Measurements from ENCODE around the gene FAM13A.
"Not testable (repeated sequence)": the region's sequence is repeated elsewhere in the genome, so short reads cannot be mapped to it uniquely, and the experiment has no call there.

The FAM13A gene

DNA sequence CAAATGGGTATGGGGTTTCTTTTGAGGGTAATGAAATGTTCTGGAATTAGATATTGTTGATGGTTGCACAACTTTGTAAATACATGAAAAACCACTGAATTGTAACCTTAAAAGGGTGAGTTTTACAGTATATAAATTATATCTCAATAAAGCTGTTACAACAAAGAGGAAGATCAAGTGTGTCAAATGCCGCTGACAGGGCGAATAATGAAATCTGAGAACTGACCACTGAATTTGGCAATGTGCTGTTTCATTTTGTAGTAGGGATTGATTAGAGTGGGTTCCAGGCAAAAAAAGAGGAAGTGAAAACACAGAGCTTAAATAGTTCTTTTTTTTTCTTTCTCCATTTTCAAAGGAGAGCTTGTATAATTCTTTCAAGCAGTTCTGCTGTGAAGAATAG is 198.2 kb downstream of the FAM13A start:
- H3K4me3 ChIP-seq (ENCODE audit: low read depth in 1 of 2, low read length in 1 of 2) = peak overlapping the region; percentile 28 to 37
- no peaks in the 10 kb centered on the region for H3K36me3 ChIP-seq
- TF ChIP-seq, protein P1, sequence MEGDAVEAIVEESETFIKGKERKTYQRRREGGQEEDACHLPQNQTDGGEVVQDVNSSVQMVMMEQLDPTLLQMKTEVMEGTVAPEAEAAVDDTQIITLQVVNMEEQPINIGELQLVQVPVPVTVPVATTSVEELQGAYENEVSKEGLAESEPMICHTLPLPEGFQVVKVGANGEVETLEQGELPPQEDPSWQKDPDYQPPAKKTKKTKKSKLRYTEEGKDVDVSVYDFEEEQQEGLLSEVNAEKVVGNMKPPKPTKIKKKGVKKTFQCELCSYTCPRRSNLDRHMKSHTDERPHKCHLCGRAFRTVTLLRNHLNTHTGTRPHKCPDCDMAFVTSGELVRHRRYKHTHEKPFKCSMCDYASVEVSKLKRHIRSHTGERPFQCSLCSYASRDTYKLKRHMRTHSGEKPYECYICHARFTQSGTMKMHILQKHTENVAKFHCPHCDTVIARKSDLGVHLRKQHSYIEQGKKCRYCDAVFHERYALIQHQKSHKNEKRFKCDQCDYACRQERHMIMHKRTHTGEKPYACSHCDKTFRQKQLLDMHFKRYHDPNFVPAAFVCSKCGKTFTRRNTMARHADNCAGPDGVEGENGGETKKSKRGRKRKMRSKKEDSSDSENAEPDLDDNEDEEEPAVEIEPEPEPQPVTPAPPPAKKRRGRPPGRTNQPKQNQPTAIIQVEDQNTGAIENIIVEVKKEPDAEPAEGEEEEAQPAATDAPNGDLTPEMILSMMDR (IDR thresholded peaks at IDR 0.05) = no peak
- H3K4me1 ChIP-seq (ENCODE audit: control insufficient read depth in 1 of 2, insufficient read depth in 1 of 2, low read depth in 1 of 2, low read length in 1 of 2) = peaks cover 26 to 28% of the 10 kb centered on the region in 2 experiments
- no peaks in the 10 kb centered on the region for H3K9me3 ChIP-seq
- H3K27ac ChIP-seq = peak overlapping the region; percentile 80
- no peaks in the 10 kb centered on the region for H3K27me3 ChIP-seq

DNA sequence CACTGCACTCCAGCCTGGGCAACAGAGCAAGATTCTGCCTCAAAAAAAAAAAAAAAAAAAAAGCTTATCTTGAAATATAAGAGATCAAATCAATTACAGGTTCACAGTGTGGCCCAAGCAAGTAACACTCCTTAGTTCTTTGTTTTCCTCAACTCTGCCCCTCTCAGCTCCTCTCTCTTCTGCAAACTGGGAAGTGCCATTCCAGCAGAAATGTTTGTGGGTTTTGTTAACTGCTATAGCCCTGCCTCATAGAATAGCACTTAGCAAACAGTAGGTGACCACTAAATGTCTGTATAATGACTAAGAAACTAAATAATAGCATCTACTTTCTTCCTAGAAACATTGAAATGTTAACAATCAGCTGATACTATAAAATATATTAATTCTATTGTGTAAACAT is 199.4 kb downstream of the FAM13A start:
- no peaks in the 10 kb centered on the region for H3K9me3 ChIP-seq
- H3K36me3 ChIP-seq = no peaks in the 10 kb centered on the region
- TF ChIP-seq, protein P1 (IDR thresholded peaks at IDR 0.05) = no peak
- no peaks in the 10 kb centered on the region for H3K27me3 ChIP-seq
- H3K4me3 ChIP-seq (ENCODE audit: low read depth in 1 of 2, low read length in 1 of 2) = no peak overlapping the region
- H3K4me1 ChIP-seq (ENCODE audit: control insufficient read depth in 1 of 2, insufficient read depth in 1 of 2, low read depth in 1 of 2, low read length in 1 of 2) = peaks cover 26 to 28% of the 10 kb centered on the region in 2 experiments
- H3K27ac ChIP-seq = no peak overlapping the region

DNA sequence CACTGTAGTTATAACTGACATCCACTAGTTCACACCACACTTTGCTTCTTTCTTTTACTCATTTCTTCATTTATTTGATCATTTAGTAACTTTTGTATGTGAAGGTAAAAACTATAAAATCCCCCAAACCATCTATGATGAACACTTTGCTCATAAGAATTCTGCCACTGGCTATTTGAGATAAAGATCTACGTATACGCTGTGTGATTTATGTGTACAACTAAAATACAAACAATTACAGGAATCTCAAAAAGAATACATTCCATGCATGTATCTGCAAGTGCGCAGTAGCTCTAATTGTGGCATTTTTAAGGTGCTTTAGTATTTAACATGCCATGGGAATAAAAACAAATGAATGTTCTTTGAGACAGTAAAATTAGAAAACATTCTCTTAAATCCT is 202.5 kb downstream of the FAM13A start:
- TF ChIP-seq, protein P1 (IDR thresholded peaks at IDR 0.05) = no peak
- Histone ChIP-seq H3K27ac (no peak overlapping the region), H3K4me1 (ENCODE audit: control insufficient read depth in 1 of 2, insufficient read depth in 1 of 2, low read depth in 1 of 2, low read length in 1 of 2) (peaks cover 16 to 19% of the 10 kb centered on the region in 2 experiments), H3K4me3 (ENCODE audit: low read depth in 1 of 2, low read length in 1 of 2) (no peak overlapping the region), H3K36me3 (no peaks in the 10 kb centered on the region), H3K9me3 (no peaks in the 10 kb centered on the region), H3K27me3 (no peaks in the 10 kb centered on the region)

DNA sequence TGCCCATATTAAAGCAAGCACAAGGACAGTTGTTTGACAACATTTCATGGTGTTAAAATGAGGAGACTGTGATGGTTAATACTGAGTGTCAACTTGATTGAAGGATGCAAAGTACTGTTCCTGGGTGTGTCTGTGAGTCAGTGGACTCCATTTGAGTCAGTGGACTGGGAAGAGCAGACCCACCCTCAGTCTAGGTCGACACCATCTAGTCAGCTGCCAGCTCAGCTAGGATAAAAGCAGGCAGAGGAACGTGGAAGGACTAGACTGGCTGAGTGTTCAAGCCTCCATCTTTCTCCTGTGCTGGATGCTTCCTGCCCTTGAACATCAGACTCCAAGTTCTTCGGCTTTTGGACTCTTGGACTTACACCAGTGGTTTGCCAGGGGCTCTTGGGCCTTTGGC is 203.4 kb downstream of the FAM13A start:
- H3K27ac ChIP-seq; H3K9me3 ChIP-seq; H3K36me3 ChIP-seq; H3K27me3 ChIP-seq; H3K4me3 ChIP-seq (ENCODE audit: low read depth in 1 of 2, low read length in 1 of 2): not testable (repeated sequence)
- peaks cover 7 to 10% of the 10 kb centered on the region in 2 experiments for H3K4me1 ChIP-seq (ENCODE audit: control insufficient read depth in 1 of 2, insufficient read depth in 1 of 2, low read depth in 1 of 2, low read length in 1 of 2)

DNA sequence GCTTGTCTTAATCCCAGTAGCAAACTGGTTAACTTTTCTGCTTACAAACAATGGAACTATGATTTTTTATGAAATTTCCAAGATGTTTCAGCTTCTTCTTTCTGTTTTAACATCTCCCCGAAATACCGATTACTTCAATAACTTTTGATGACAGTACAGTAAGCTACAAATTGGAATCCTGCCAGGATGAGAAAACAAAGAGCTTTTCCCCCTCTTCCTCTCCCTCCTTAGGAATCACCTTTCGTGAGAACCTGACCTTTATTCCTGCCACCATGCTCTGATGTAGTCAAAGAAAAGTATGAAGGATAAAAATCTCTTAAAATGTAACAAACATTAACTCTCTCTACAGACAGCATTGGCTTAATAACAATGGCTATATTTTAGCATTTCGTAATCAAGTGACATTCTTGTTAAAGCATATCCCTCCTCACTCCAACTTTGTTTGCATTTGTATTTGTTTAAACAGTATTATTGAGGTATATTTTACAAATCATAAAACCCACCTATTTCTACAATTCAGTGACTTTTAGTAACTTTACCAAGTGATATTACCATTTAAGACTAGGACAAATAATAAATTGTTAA is 210.7 kb downstream of the FAM13A start:
- TF ChIP-seq, protein P1 (IDR thresholded peaks at IDR 0.05) = no peak
- Histone ChIP-seq H3K4me3 (ENCODE audit: low read depth in 1 of 2, low read length in 1 of 2) (no peak overlapping the region), H3K36me3 (no peaks in the 10 kb centered on the region), H3K4me1 (ENCODE audit: control insufficient read depth in 1 of 2, insufficient read depth in 1 of 2, low read depth in 1 of 2, low read length in 1 of 2) (no peaks in the 10 kb centered on the region), H3K27me3 (no peaks in the 10 kb centered on the region), H3K27ac (no peak overlapping the region), H3K9me3 (no peaks in the 10 kb centered on the region)

DNA sequence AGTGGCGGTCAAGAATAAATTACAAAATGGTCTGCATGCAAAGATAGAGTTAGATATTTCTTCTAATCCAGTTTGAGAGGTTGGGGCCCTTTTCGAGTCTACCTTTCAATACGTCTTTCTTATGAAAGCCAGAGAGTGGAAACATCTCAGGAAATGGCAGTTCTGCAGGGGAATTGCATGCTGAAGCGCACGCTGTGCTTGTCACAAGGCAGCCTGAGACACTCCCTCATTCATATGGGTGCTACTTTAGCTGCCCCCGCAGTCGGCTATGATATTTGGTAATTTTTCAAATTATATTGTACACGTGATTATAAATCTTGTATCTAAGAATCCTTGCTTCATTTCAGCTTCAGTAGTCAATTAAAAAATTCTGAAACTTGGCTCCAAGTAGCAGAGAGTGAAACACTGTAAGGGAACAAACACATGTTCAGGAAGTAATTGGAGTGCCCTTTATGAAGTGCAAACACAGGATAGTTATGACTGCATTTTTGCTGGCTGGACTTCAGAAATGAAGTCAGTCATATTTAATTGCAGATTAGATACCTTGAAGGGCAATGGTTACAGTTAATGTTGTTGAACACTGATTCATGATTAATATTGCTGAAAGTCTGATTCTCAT is 213.8 kb downstream of the FAM13A start:
- TF ChIP-seq, protein P1 (IDR thresholded peaks at IDR 0.05) = no peak

More for the DNA sequence above, 213.8 kb downstream of the FAM13A start:
- Histone ChIP-seq H3K27ac (no peak overlapping the region), H3K27me3 (no peaks in the 10 kb centered on the region), H3K9me3 (no peaks in the 10 kb centered on the region), H3K36me3 (no peaks in the 10 kb centered on the region), H3K4me1 (ENCODE audit: control insufficient read depth in 1 of 2, insufficient read depth in 1 of 2, low read depth in 1 of 2, low read length in 1 of 2) (no peaks in the 10 kb centered on the region), H3K4me3 (ENCODE audit: low read depth in 1 of 2, low read length in 1 of 2) (no peak overlapping the region)

Data from neutrophil (primary cell).